Thymus (tissue), 11 donors: ENCODE results near the gene CFAP299. TPM values are rescaled to one million over a fixed set of nuclear protein-coding genes. Genes with fewer than 3 reads are reported as not detected.
A peak's percentile ranks its signal among the peaks of the same experiment; 100 is the strongest.
"Not testable (repeated sequence)": the region's sequence is repeated elsewhere in the genome, so short reads cannot be mapped to it uniquely, and the experiment has no call there.

Source experiments
- DNase-seq, 9 donors: peaks; one replicate each; pipeline ENCODE4 v3.0.0-alpha.2; 2013; ENCODE audit warnings: low spot score in 9 of 9, low read depth in 6 of 9, missing footprints in 1 of 9
- H3K27ac ChIP-seq, 2 donors: one replicate each; pipeline ENCODE4 v1.5.1; 2013; ENCODE audit warnings: control low read depth in 1 of 2, low read depth in 1 of 2, low read length in 1 of 2, mild to moderate bottlenecking in 1 of 2, moderate library complexity in 1 of 2
- H3K27me3 ChIP-seq, 2 donors: one replicate each; pipeline ENCODE4 v1.5.1; 2013; ENCODE audit warnings: low read length in 1 of 2; ENCODE audit not compliant: control insufficient read depth in 2 of 2, insufficient read depth in 1 of 2
- H3K36me3 ChIP-seq, 2 donors: one replicate each; pipeline ENCODE4 v1.5.1; 2013; ENCODE audit warnings: low read length in 1 of 2, mild to moderate bottlenecking in 1 of 2, moderate library complexity in 1 of 2; ENCODE audit not compliant: control insufficient read depth in 2 of 2, insufficient read depth in 2 of 2
- H3K4me1 ChIP-seq, 2 donors: one replicate each; pipeline ENCODE4 v1.5.1; 2013; ENCODE audit warnings: low read length in 2 of 2; ENCODE audit not compliant: control insufficient read depth in 2 of 2, insufficient read depth in 2 of 2
- H3K4me3 ChIP-seq, 2 donors: one replicate each; pipeline ENCODE4 v1.5.1; 2013; ENCODE audit warnings: low read length in 2 of 2, control low read depth in 1 of 2, mild to moderate bottlenecking in 1 of 2
- H3K9me3 ChIP-seq, 2 donors: one replicate each; pipeline ENCODE4 v1.5.1; 2013; ENCODE audit warnings: low read length in 1 of 2, mild to moderate bottlenecking in 1 of 2; ENCODE audit not compliant: control insufficient read depth in 2 of 2, insufficient read depth in 1 of 2
- WGBS: extraction: QIAGEN DNeasy Blood & Tissue Kit; methylation state at CpG from one replicate; pipeline ENCODE4 v1.1.7; 2013; 5-methylcytosine and 5-hydroxymethylcytosine counted together
- polyA plus RNA-seq: library from polyadenylated mRNA; stranded (reverse); fragments of 200-250 nt; gene quantifications from one replicate; pipeline ENCODE4 v1.2.3, GENCODE V29; 2013
- total RNA-seq: library from RNA; stranded (reverse); fragments of 120-200 nt; gene quantifications from one replicate; pipeline ENCODE4 v1.2.4, GENCODE V29; 2013
- donor health status: healthy.

CFAP299 gene
- total and polyA plus RNA-seq, 2 donors, result 0.18 to 1.0 TPM

- H3K36me3 ChIP-seq, result no peaks in the 10 kb centered on the region
- no peak for DNase-seq
- H3K27ac ChIP-seq, result no peak overlapping the region
- H3K4me3 ChIP-seq, result no peak overlapping the region
- no peaks in the 10 kb centered on the region for H3K27me3 ChIP-seq
- no peaks in the 10 kb centered on the region for H3K4me1 ChIP-seq
- no peaks in the 10 kb centered on the region for H3K9me3 ChIP-seq
- WGBS, result 94% methylated on average over 2 of the region's 2 CpGs
Measured at GRCh38 chr4:80637190-80637589, 301.7 kb downstream of the CFAP299 start.

GRCh38 chr4:80646061-80646460 is 310.5 kb downstream of the CFAP299 start:
- no peak for DNase-seq
- Histone ChIP-seq H3K27ac (no peak overlapping the region), H3K4me1 (no peaks in the 10 kb centered on the region), H3K27me3 (no peaks in the 10 kb centered on the region), H3K36me3 (no peaks in the 10 kb centered on the region), H3K9me3 (no peaks in the 10 kb centered on the region), H3K4me3 (no peak overlapping the region)
- WGBS, result 92% methylated on average over 2 of the region's 2 CpGs

- Histone ChIP-seq H3K27me3 (no peaks in the 10 kb centered on the region), H3K9me3 (no peaks in the 10 kb centered on the region), H3K27ac (no peak overlapping the region), H3K4me3 (no peak overlapping the region), H3K4me1 (no peaks in the 10 kb centered on the region), H3K36me3 (no peaks in the 10 kb centered on the region)
- 86% methylated on average over 2 of the region's 2 CpGs for WGBS
- DNase-seq, result no peak
Measured at GRCh38 chr4:80655662-80656061, 320.1 kb downstream of the CFAP299 start.

- H3K27ac ChIP-seq, DNase-seq, H3K9me3 ChIP-seq, H3K27me3 ChIP-seq, H3K4me3 ChIP-seq, H3K36me3 ChIP-seq, H3K4me1 ChIP-seq: not testable (repeated sequence)
- 96% methylated on average over 3 of the region's 3 CpGs for WGBS
Measured at GRCh38 chr4:80670118-80670517, 334.6 kb downstream of the CFAP299 start.

- H3K9me3 ChIP-seq, result no peaks in the 10 kb centered on the region
- H3K36me3 ChIP-seq, result no peaks in the 10 kb centered on the region
- DNase-seq, result no peak
- no peaks in the 10 kb centered on the region for H3K4me1 ChIP-seq
- H3K27ac ChIP-seq, result no peak overlapping the region
- H3K27me3 ChIP-seq, result no peaks in the 10 kb centered on the region
- H3K4me3 ChIP-seq, result no peak overlapping the region
Measured at GRCh38 chr4:80678413-80678812, 342.9 kb downstream of the CFAP299 start.

- Histone ChIP-seq H3K9me3 (no peaks in the 10 kb centered on the region), H3K4me3 (no peak overlapping the region), H3K4me1 (no peaks in the 10 kb centered on the region), H3K27me3 (no peaks in the 10 kb centered on the region), H3K36me3 (no peaks in the 10 kb centered on the region), H3K27ac (no peak overlapping the region)
- no peak for DNase-seq
Measured at GRCh38 chr4:80680934-80681333, 345.4 kb downstream of the CFAP299 start.

- DNase-seq, result peak in 1 of 9 donors; percentile 7
- Histone ChIP-seq H3K27me3 (no peaks in the 10 kb centered on the region), H3K9me3 (no peaks in the 10 kb centered on the region), H3K27ac (no peak overlapping the region), H3K4me1 (no peaks in the 10 kb centered on the region), H3K36me3 (no peaks in the 10 kb centered on the region), H3K4me3 (no peak overlapping the region)
Measured at GRCh38 chr4:80685214-80685613, 349.7 kb downstream of the CFAP299 start.

- H3K27ac ChIP-seq, DNase-seq, H3K36me3 ChIP-seq, H3K4me3 ChIP-seq, H3K4me1 ChIP-seq, H3K27me3 ChIP-seq, H3K9me3 ChIP-seq: not testable (repeated sequence)
- 95% methylated on average over 23 of the region's 23 CpGs for WGBS
Measured at GRCh38 chr4:80687736-80688135, 352.2 kb downstream of the CFAP299 start.

- Histone ChIP-seq H3K4me3 (no peak overlapping the region), H3K27me3 (no peaks in the 10 kb centered on the region), H3K4me1 (no peaks in the 10 kb centered on the region), H3K36me3 (no peaks in the 10 kb centered on the region), H3K27ac (no peak overlapping the region), H3K9me3 (no peaks in the 10 kb centered on the region)
- WGBS, result 88% methylated on average over 3 of the region's 3 CpGs
- no peak for DNase-seq
Measured at GRCh38 chr4:80694171-80694570, 358.6 kb downstream of the CFAP299 start.

GRCh38 chr4:80705311-80705710 is 369.8 kb downstream of the CFAP299 start:
- no peak for DNase-seq
- Histone ChIP-seq H3K36me3 (no peaks in the 10 kb centered on the region), H3K4me1 (peaks cover 0 to 3% of the 10 kb centered on the region in 2 donors), H3K27me3 (no peaks in the 10 kb centered on the region), H3K9me3 (no peaks in the 10 kb centered on the region), H3K27ac (no peak overlapping the region), H3K4me3 (no peak overlapping the region)
- WGBS, result 79% methylated on average over 3 of the region's 3 CpGs
